GM12892 (cell line): ENCODE data around the gene ZNF423.

Experiments
- POLR2A ChIP-seq: IDR thresholded peaks from 2 replicates; pipeline ENCODE4 v1.6.1; 2011; ENCODE audit warnings: low read depth, low read length, control low read depth
- POLR2AphosphoS5 ChIP-seq: IDR thresholded peaks from 2 replicates; pipeline ENCODE4 v1.6.1; 2011; ENCODE audit warnings: low read depth, low read length, control low read depth
- TAF1 ChIP-seq: IDR thresholded peaks from 2 replicates; pipeline ENCODE4 v1.6.1; 2011; ENCODE audit warnings: low read depth, mild to moderate bottlenecking, control low read depth, low read length, borderline replicate concordance

DNA sequence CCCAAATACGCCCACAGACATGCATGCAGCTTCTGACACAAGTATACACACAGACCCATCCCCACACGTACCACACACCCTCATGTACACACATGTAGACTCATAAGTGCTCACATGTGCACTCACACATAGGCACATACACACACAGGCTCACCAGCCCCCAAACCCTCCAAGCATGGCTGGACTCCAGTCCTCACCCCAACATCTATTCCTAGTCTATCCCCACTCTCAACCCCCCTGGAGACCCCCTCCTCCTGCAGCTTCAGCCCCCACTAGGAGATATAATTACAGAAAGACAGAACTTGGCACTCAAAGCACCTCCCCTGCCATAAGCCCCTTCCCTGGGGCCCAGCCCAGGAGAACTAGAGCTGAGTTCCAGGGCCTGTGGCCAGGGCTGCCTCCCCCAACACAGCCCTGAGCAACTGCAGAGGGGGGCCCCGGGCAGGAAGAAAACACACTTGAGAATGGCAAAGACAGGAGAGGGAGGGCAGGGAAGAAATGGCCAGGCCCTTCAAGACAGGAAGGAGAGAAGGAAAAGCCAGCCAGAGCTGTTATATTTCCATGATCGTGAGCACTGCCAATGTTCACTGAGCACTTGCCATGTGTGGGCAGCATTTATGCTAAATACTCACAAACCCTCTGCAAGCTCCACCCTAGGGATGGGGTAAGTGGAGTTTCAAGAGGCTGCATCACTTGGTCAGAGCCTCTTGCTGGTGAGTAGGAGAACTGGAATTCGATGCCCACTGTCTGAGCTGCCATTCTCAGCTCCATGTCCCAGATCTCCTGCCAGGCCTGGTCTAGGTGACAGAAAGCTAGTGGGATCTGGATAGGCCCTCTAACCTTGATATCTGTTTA is 224.5 kb downstream of the ZNF423 start:
- no peak for TF ChIP-seq POLR2AphosphoS5
- no peak for TF ChIP-seq POLR2A
- no peak for TF ChIP-seq TAF1
